ENCODE data around the gene MTMR12. TPM values are rescaled to one million over a fixed set of nuclear protein-coding genes. Genes with fewer than 3 reads are reported as not detected.
A peak's percentile ranks its signal among the peaks of the same experiment; 100 is the strongest.
"Not testable (repeated sequence)": the region's sequence is repeated elsewhere in the genome, so short reads cannot be mapped to it uniquely, and the experiment has no call there.

The MTMR12 gene
- total RNA-seq, 1 experiment from 2014 or later, result 8.7 TPM

GRCh38 chr5:32297181-32298058 is 15.3 kb downstream of the MTMR12 start:
- no peak for DNase-seq (ENCODE audit: low read depth)

- DNase-seq (ENCODE audit: low read depth), result not testable (repeated sequence)
Measured at GRCh38 chr5:32295966-32296772, 16.6 kb downstream of the MTMR12 start.

GRCh38 chr5:32291591-32291990 is 21.1 kb downstream of the MTMR12 start:
- DNase-seq (ENCODE audit: low read depth), result no peak

- DNase-seq (ENCODE audit: low read depth), result no peak
Measured at GRCh38 chr5:32290922-32291321, 21.8 kb downstream of the MTMR12 start.

- not testable (repeated sequence) for DNase-seq (ENCODE audit: low read depth)
Measured at GRCh38 chr5:32290501-32290900, 22.2 kb downstream of the MTMR12 start.

GRCh38 chr5:32289986-32290385 is 22.8 kb downstream of the MTMR12 start:
- not testable (repeated sequence) for DNase-seq (ENCODE audit: low read depth)

- not testable (repeated sequence) for DNase-seq (ENCODE audit: low read depth)
Measured at GRCh38 chr5:32288135-32288534, 24.6 kb downstream of the MTMR12 start.

GRCh38 chr5:32287525-32287924 is 25.2 kb downstream of the MTMR12 start:
- DNase-seq (ENCODE audit: low read depth), result not testable (repeated sequence)

GRCh38 chr5:32285510-32286138 is 27.1 kb downstream of the MTMR12 start:
- DNase-seq (ENCODE audit: low read depth), result no peak

- DNase-seq (ENCODE audit: low read depth), result peak; percentile 6
Measured at GRCh38 chr5:32283539-32284377, 29.0 kb downstream of the MTMR12 start.

- no peak for DNase-seq (ENCODE audit: low read depth)
Measured at GRCh38 chr5:32283061-32283460, 29.7 kb downstream of the MTMR12 start.

GRCh38 chr5:32282633-32283032 is 30.1 kb downstream of the MTMR12 start:
- no peak for DNase-seq (ENCODE audit: low read depth)

GRCh38 chr5:32281378-32282133 is 31.2 kb downstream of the MTMR12 start:
- DNase-seq (ENCODE audit: low read depth), result not testable (repeated sequence)

GRCh38 chr5:32280656-32281081 is 32.1 kb downstream of the MTMR12 start:
- DNase-seq (ENCODE audit: low read depth), result no peak

- no peak for DNase-seq (ENCODE audit: low read depth)
Measured at GRCh38 chr5:32279786-32280185, 33.0 kb downstream of the MTMR12 start.

GRCh38 chr5:32279223-32279622 is 33.5 kb downstream of the MTMR12 start:
- DNase-seq (ENCODE audit: low read depth), result no peak

GRCh38 chr5:32278406-32278805 is 34.3 kb downstream of the MTMR12 start:
- DNase-seq (ENCODE audit: low read depth), result peak; percentile 79

- peak; percentile 9 for DNase-seq (ENCODE audit: low read depth)
Measured at GRCh38 chr5:32277798-32278197, 34.9 kb downstream of the MTMR12 start.

- no peak for DNase-seq (ENCODE audit: low read depth)
Measured at GRCh38 chr5:32276173-32276853, 36.4 kb downstream of the MTMR12 start.

- DNase-seq (ENCODE audit: low read depth), result no peak
Measured at GRCh38 chr5:32275396-32275741, 37.4 kb downstream of the MTMR12 start.
